SK-N-SH (cell line): ENCODE results near the gene MCC.

Experiments used
- CTCF ChIP-seq: fragments of 200-600 bp; sonication (generic); IDR thresholded peaks from 2 replicates; pipeline ENCODE4 v1.6.1; 2017; ENCODE audit warnings: antibody characterized with exemption, mild to moderate bottlenecking, moderate library complexity
- MAX ChIP-seq: IDR thresholded peaks from 2 replicates; pipeline ENCODE4 v1.4.0; 2012; ENCODE audit warnings: low read depth
- REST ChIP-seq: IDR thresholded peaks from 2 replicates; pipeline ENCODE4 v1.6.1; 2012; ENCODE audit warnings: mild to moderate bottlenecking, low read depth, low read length, moderate library complexity
- USF2 ChIP-seq: fragments of 150-350 bp; IDR thresholded peaks from 2 replicates; pipeline ENCODE4 v1.6.1; 2017; ENCODE audit warnings: antibody characterized with exemption, low read length, low read depth, borderline replicate concordance

GRCh38 chr5:113225259-113225658 is 263.0 kb downstream of the MCC start:
- TF ChIP-seq USF2 (no peak), MAX (no peak), CTCF (no peak), REST (no peak)
